GM10266 (cell line): ENCODE data around the gene BCORL1.

Experiments used
- DNase-seq: peaks from one replicate; pipeline ENCODE4 v3.0.0; 2012; ENCODE audit errors: extremely low spot score
- TF ChIP-seq, protein P1 (sequence below): IDR thresholded peaks from 2 replicates; pipeline ENCODE4 v1.5.1; 2012; ENCODE audit warnings: mild to moderate bottlenecking, low read depth; ENCODE audit not compliant: control insufficient read depth, insufficient read depth; ENCODE audit errors: missing control alignments

BCORL1 gene

DNA sequence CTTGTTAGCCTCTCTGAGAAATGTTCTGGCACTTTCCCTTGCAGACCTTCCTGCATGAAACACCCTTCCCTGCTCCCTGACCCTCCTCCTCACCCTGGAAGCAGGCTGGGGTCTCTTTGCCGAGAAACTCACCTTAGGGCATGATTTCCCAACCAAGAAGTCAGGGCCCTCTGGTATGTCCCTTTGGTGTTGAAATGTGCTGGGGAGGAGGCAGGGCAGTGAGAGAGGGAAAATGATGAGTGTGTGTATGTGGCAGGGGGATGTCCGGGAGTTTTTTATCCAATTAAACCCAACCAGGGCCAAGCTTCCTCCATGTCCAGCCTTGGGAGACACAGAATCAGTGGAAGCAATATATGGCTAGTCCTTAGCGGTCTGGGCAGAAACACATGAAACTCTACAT is 122.8 kb downstream of the BCORL1 start:
- TF ChIP-seq, protein P1, sequence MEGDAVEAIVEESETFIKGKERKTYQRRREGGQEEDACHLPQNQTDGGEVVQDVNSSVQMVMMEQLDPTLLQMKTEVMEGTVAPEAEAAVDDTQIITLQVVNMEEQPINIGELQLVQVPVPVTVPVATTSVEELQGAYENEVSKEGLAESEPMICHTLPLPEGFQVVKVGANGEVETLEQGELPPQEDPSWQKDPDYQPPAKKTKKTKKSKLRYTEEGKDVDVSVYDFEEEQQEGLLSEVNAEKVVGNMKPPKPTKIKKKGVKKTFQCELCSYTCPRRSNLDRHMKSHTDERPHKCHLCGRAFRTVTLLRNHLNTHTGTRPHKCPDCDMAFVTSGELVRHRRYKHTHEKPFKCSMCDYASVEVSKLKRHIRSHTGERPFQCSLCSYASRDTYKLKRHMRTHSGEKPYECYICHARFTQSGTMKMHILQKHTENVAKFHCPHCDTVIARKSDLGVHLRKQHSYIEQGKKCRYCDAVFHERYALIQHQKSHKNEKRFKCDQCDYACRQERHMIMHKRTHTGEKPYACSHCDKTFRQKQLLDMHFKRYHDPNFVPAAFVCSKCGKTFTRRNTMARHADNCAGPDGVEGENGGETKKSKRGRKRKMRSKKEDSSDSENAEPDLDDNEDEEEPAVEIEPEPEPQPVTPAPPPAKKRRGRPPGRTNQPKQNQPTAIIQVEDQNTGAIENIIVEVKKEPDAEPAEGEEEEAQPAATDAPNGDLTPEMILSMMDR, result no peak
- no peak for DNase-seq

DNA sequence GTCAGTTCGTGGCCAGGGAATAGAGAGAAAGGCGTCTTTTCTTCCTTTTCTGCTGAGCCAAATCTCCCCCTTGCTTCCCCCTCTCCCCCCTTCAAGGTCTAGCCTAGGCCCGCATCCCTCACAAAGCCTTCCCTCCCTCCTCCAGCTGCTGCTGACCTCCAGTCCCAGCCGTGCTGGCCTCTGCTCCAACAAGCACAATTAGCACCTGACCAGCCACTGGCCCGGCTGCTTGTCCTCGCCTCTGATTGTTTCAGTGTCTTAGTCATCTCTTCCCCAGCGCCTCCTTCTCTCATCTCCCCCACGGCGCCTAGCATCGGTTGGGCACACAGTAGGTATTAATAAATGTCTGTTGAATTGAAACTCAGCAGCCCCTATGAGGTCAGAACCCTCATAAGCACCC is 123.6 kb downstream of the BCORL1 start:
- TF ChIP-seq, protein P1, result no peak
- DNase-seq, result no peak
